H1 (cell line): ENCODE results near the gene TNNI3. TPM values are rescaled to one million over a fixed set of nuclear protein-coding genes. Genes with fewer than 3 reads are reported as not detected.
A peak's percentile ranks its signal among the peaks of the same experiment; 100 is the strongest.

Source experiments
- CTCF ChIA-PET: fragments of 300-600 bp; sonication (Branson Sonifier 250); formaldehyde crosslinking; loops from one replicate; lab custom pipeline; 2021; ENCODE audit not compliant: partially characterized antibody; lab: Charles Lee
- POLR2A ChIA-PET: fragments of 300-600 bp; sonication (Branson Sonifier 250); formaldehyde crosslinking; loops from one replicate; lab custom pipeline; 2021; ENCODE audit warnings: inconsistent platforms; ENCODE audit not compliant: partially characterized antibody; lab: Charles Lee
- DNase-seq, 2 experiments: peaks; one replicate each; pipeline versions ENCODE4 v3.0.0 to v3.0.0-alpha.2; 2010 to 2022; ENCODE audit warnings: low spot score in 2 of 2, low read depth in 1 of 2, mixed read lengths in 1 of 2
- FAIRE-seq: peaks from 2 replicates; lab custom pipeline; 2011; peaks lifted over from hg19 to GRCh38; lab: Jason Lieb, UNC
- H2AFZ ChIP-seq: 2 replicates; pipeline ENCODE4 v1.8.1; 2012; ENCODE audit warnings: low read length, inconsistent platforms
- H2AK5ac ChIP-seq: 2 replicates; pipeline ENCODE4 v1.6.1; 2013; ENCODE audit warnings: low read depth, low read length
- H2BK120ac ChIP-seq: replicated peaks from 2 replicates; pipeline ENCODE3; 2013; ENCODE audit warnings: low read depth, low read length, inconsistent platforms
- H2BK12ac ChIP-seq: 2 replicates; pipeline ENCODE4 v1.6.1; 2013; ENCODE audit warnings: low read depth, low read length
- H2BK15ac ChIP-seq: 2 replicates; pipeline ENCODE4 v1.6.1; 2013; ENCODE audit warnings: low read length
- H2BK20ac ChIP-seq: 2 replicates; pipeline ENCODE4 v1.6.1; 2013; ENCODE audit warnings: low read length
- H2BK5ac ChIP-seq: 2 replicates; pipeline ENCODE4 v1.6.1; 2013; ENCODE audit warnings: low read depth, low read length
- H3K14ac ChIP-seq: 2 replicates; pipeline ENCODE4 v1.6.1; 2013; ENCODE audit warnings: inconsistent platforms; ENCODE audit not compliant: insufficient read length
- H3K18ac ChIP-seq: 2 replicates; pipeline ENCODE4 v1.6.1; 2013; ENCODE audit warnings: low read length; ENCODE audit errors: extremely low read depth
- H3K23ac ChIP-seq: 2 replicates; pipeline ENCODE4 v1.6.1; 2013; ENCODE audit warnings: inconsistent platforms; ENCODE audit not compliant: insufficient read length
- H3K23me2 ChIP-seq: 2 replicates; pipeline ENCODE4 v1.6.1; 2013; ENCODE audit warnings: low read depth, low read length
- H3K27ac ChIP-seq: 2 replicates; pipeline ENCODE4 v1.6.1; 2011; ENCODE audit warnings: low read depth, low read length, inconsistent platforms
- H3K27me3 ChIP-seq, 4 experiments: replicated peaks in 1 of 4; 1 replicate in 1 of 4; 2 replicates in 3 of 4; pipeline versions ENCODE4 v1.6.1 to v1.8.1; 2011 to 2013; ENCODE audit warnings: low read length in 3 of 4, mild to moderate bottlenecking in 3 of 4, inconsistent platforms in 2 of 4, mixed read lengths in 2 of 4, moderate library complexity in 1 of 4; ENCODE audit not compliant: control insufficient read depth in 3 of 4, insufficient read depth in 3 of 4; ENCODE audit errors: extremely low read depth in 1 of 4
- H3K36me3 ChIP-seq, 4 experiments: 2 replicates each; pipeline versions ENCODE4 v1.6.1 to v1.8.1; 2011 to 2013; ENCODE audit warnings: mild to moderate bottlenecking in 4 of 4, low read length in 3 of 4, moderate library complexity in 2 of 4, control low read depth in 1 of 4, inconsistent platforms in 1 of 4; ENCODE audit not compliant: insufficient read depth in 4 of 4, control insufficient read depth in 2 of 4
- H3K4ac ChIP-seq: replicated peaks from 2 replicates; pipeline ENCODE3; 2013; ENCODE audit warnings: low read length, low read depth, mixed read lengths, inconsistent platforms; ENCODE audit not compliant: insufficient read length
- H3K4me1 ChIP-seq, 4 experiments: replicated peaks in 1 of 4; 1 replicate in 1 of 4; 2 replicates in 3 of 4; pipeline versions ENCODE4 v1.6.1 to v1.8.1; 2011 to 2013; ENCODE audit warnings: low read length in 3 of 4, inconsistent platforms in 2 of 4, mixed read lengths in 1 of 4; ENCODE audit not compliant: insufficient read depth in 4 of 4, control insufficient read depth in 3 of 4
- H3K4me2 ChIP-seq, 2 experiments: 2 replicates each; pipeline versions ENCODE4 v1.6.1 to v1.8.1; 2011 to 2013; ENCODE audit warnings: low read depth in 2 of 2, low read length in 2 of 2, control low read depth in 1 of 2, inconsistent platforms in 1 of 2, mild to moderate bottlenecking in 1 of 2; ENCODE audit not compliant: insufficient read depth in 1 of 2
- H3K4me3 ChIP-seq, 4 experiments: fragments of 200-600, 300-600 bp in 1 of 4; sonication (generic), shearing (Covaris generic), sonication (Bioruptor Twin) in 1 of 4; 2 replicates each; pipeline versions ENCODE4 v1.5.1 to v1.8.1; 2011 to 2016; ENCODE audit warnings: low read length in 4 of 4, low read depth in 3 of 4, control low read depth in 2 of 4, inconsistent platforms in 2 of 4, mild to moderate bottlenecking in 2 of 4, mixed read lengths in 1 of 4, moderate library complexity in 1 of 4; ENCODE audit not compliant: insufficient read depth in 2 of 4; ENCODE audit errors: extremely low read depth in 1 of 4
- H3K56ac ChIP-seq: replicated peaks from 2 replicates; pipeline ENCODE3; 2013; ENCODE audit warnings: low read depth, mild to moderate bottlenecking, mixed read lengths, low read length, inconsistent platforms; ENCODE audit not compliant: insufficient read length
- H3K79me1 ChIP-seq: 2 replicates; pipeline ENCODE4 v1.6.1; 2013; ENCODE audit warnings: low read depth, low read length, control low read depth
- H3K79me2 ChIP-seq, 2 experiments: 2 replicates each; pipeline versions ENCODE4 v1.6.1 to v1.8.1; 2012 to 2013; ENCODE audit warnings: low read length in 2 of 2, mild to moderate bottlenecking in 2 of 2, inconsistent platforms in 1 of 2; ENCODE audit not compliant: insufficient read depth in 2 of 2, control insufficient read depth in 1 of 2
- H3K9ac ChIP-seq, 4 experiments: replicated peaks in 1 of 4; 1 replicate in 1 of 4; 2 replicates in 3 of 4; pipeline versions ENCODE4 v1.6.1 to v1.8.1; 2011 to 2013; ENCODE audit warnings: low read depth in 3 of 4, low read length in 3 of 4, control low read depth in 2 of 4, mild to moderate bottlenecking in 2 of 4, moderate library complexity in 2 of 4, inconsistent platforms in 1 of 4; ENCODE audit errors: extremely low read depth in 1 of 4
- H3K9me3 ChIP-seq, 2 experiments: 2 replicates each; pipeline versions ENCODE4 v1.6.1 to v1.8.1; 2012 to 2013; ENCODE audit warnings: mild to moderate bottlenecking in 2 of 2, moderate library complexity in 2 of 2, control low read depth in 1 of 2, inconsistent platforms in 1 of 2, low read depth in 1 of 2, low read length in 1 of 2, mixed read lengths in 1 of 2; ENCODE audit not compliant: insufficient read depth in 2 of 2
- H4K20me1 ChIP-seq, 2 experiments: replicated peaks in 1 of 2; 2 replicates each; pipeline versions ENCODE3 to v1.8.1; 2011 to 2013; ENCODE audit warnings: inconsistent platforms in 2 of 2, low read length in 2 of 2, mild to moderate bottlenecking in 1 of 2; ENCODE audit not compliant: insufficient read depth in 2 of 2, control insufficient read depth in 1 of 2
- H4K5ac ChIP-seq: 2 replicates; pipeline ENCODE4 v1.6.1; 2013; ENCODE audit warnings: low read length, low read depth, mixed read lengths, inconsistent platforms; ENCODE audit not compliant: insufficient read length
- H4K8ac ChIP-seq: 2 replicates; pipeline ENCODE4 v1.8.0; 2013; ENCODE audit warnings: mild to moderate bottlenecking, moderate library complexity, low read length, inconsistent platforms; ENCODE audit not compliant: insufficient read depth; ENCODE audit errors: extremely low read depth
- H4K91ac ChIP-seq: replicated peaks from 2 replicates; pipeline ENCODE3; 2013; ENCODE audit warnings: low read length, mixed read lengths, inconsistent platforms; ENCODE audit not compliant: insufficient read length
- EGR1 ChIP-seq: IDR thresholded peaks from 2 replicates; pipeline ENCODE4 v1.6.1; 2011; ENCODE audit warnings: low read depth, low read length, borderline replicate concordance
- EP300 ChIP-seq, 2 experiments: IDR thresholded peaks; 1 replicate in 1 of 2; 2 replicates in 1 of 2; pipeline ENCODE4 v1.6.1; 2011 to 2012; ENCODE audit warnings: low read depth in 2 of 2, low read length in 2 of 2, mild to moderate bottlenecking in 2 of 2, borderline replicate concordance in 1 of 2, inconsistent platforms in 1 of 2, moderate library complexity in 1 of 2
- EZH2 ChIP-seq: fragments of 200-600 bp; sonication (generic); IDR thresholded peaks from 2 replicates; pipeline ENCODE4 v1.7.1; 2012; ENCODE audit warnings: low read depth, mild to moderate bottlenecking, moderate library complexity, low read length, inconsistent platforms; ENCODE audit not compliant: severe bottlenecking
- JUND ChIP-seq: IDR thresholded peaks from 2 replicates; pipeline ENCODE4 v1.6.1; 2011; ENCODE audit warnings: mild to moderate bottlenecking, improper control_type of control experiment, low read length
- KDM5A ChIP-seq: fragments of 200-600 bp; IDR thresholded peaks from 2 replicates; pipeline ENCODE4 v1.7.1; 2012; ENCODE audit warnings: mild to moderate bottlenecking, low read length, inconsistent platforms, mixed read lengths
- SP2 ChIP-seq: IDR thresholded peaks from 2 replicates; pipeline ENCODE4 v1.6.1; 2012; ENCODE audit warnings: mild to moderate bottlenecking, low read length, inconsistent platforms
- YY1 ChIP-seq: IDR thresholded peaks from 2 replicates; pipeline ENCODE4 v1.6.1; 2011; ENCODE audit warnings: low read depth, mild to moderate bottlenecking, low read length
- ZNF274 ChIP-seq: IDR thresholded peaks from 2 replicates; pipeline ENCODE4 v1.7.0; 2012; ENCODE audit warnings: low read length, borderline replicate concordance; ENCODE audit errors: extremely low read depth
- WGBS, 2 experiments: shearing (Covaris generic) in 1 of 2; methylation state at CpG; one replicate each; pipeline versions ENCODE4 v1.1.6 to v1.1.7; 2013 to 2015; ENCODE audit warnings: low lambda C conversion rate in 2 of 2, mixed read lengths in 2 of 2, inconsistent platforms in 1 of 2, low coverage in 1 of 2, missing lambda C conversion rate in 1 of 2; ENCODE audit not compliant: insufficient replicate concordance in 2 of 2, insufficient coverage in 1 of 2, insufficient read length in 1 of 2; ENCODE audit errors: extremely low coverage in 1 of 2, missing lambda C conversion rate in 1 of 2; 5-methylcytosine and 5-hydroxymethylcytosine counted together
- polyA plus RNA-seq, 7 experiments: library from polyadenylated mRNA; depleted of rRNA in 3 of 7; stranded (reverse) in 5 of 7; unstranded in 2 of 7; fragments of >200 nt in 5 of 7; fragments of 200-250 nt in 2 of 7; gene quantifications; 1 replicate in 5 of 7; 2 replicates in 1 of 7; 4 replicates in 1 of 7; pipeline versions ENCODE4 v1.2.1 to v1.2.3, GENCODE V29; 2011 to 2013; ENCODE audit warnings: missing spikeins in 2 of 7, mixed read lengths in 2 of 7
- total RNA-seq: library from RNA; stranded (reverse); fragmentation: NEBNext Ultra II Directional; extraction: Animal tissue kit (Norgen Biotek cat#: 25700); gene quantifications from 2 replicates; pipeline ENCODE4 v1.2.1, GENCODE V29; 2021
- TF ChIP-seq, protein P1 (sequence below): IDR thresholded peaks from 2 replicates; pipeline ENCODE4 v1.6.1; 2012; ENCODE audit warnings: inconsistent platforms

Gene TNNI3
- total and polyA plus RNA-seq, 2 of the 8 experiments (the other 6 are each of a cell fraction or from before 2014, with no cell fraction given) = 16.9 to 56.0 TPM

- Histone ChIP-seq H3K23me2 (peaks cover 10% of the 10 kb centered on the region; the same call in 1 of the 2 replicates), H3K27me3 (peaks cover 5 to 16% (median 14%) of the 10 kb centered on the region in 4 experiments; a peak in 6 of 7 replicates), H2BK5ac (peak overlapping the region; percentile 15; the same call in 1 of the 2 replicates), H4K91ac (no peak overlapping the region), H3K79me2 (no peaks in the 10 kb centered on the region), H3K4ac (no peak overlapping the region), H2AK5ac (no peak overlapping the region), H3K9me3 (no peaks in the 10 kb centered on the region), H3K14ac (no peak overlapping the region), H2BK120ac (no peak overlapping the region), H3K79me1 (peaks cover 3% of the 10 kb centered on the region; the same call in 1 of the 2 replicates), H3K4me1 (peaks cover 3 to 25% (median 9%) of the 10 kb centered on the region in 4 experiments), H3K4me2 (no peak overlapping the region), H2BK20ac (no peak overlapping the region), H3K9ac (no peak overlapping the region), H2BK12ac (no peak overlapping the region), H3K27ac (no peak overlapping the region), H3K4me3 (no peak overlapping the region), H4K8ac (no peak overlapping the region), H2AFZ (no peak overlapping the region), H4K5ac (no peak overlapping the region), H3K56ac (no peak overlapping the region)
- ChIA-PET POLR2A (interaction anchor here (1.3 to 3.2 kb wide), 3 partner anchors 10 to 12 kb away, joined by 4 to 19 read pairs (median 8); no protein-coding TSS in a partner anchor), CTCF (interaction anchor here (0.9 to 5.3 kb wide), 9 partner anchors 9 to 282 kb away, joined by 3 to 118 read pairs (median 4); partner anchors contain the start of gene DNAAF3)
- FAIRE-seq (no peak), DNase-seq (no peak)
- WGBS, 2 experiments = 94% methylated on average over 4 of the region's 4 CpGs; no CpG with 5 or more reads in 1 of the 2 experiments
- TF ChIP-seq EZH2 = no peak
- no peak for TF ChIP-seq KDM5A
- TF ChIP-seq YY1 = no peak
- TF ChIP-seq, protein P1, sequence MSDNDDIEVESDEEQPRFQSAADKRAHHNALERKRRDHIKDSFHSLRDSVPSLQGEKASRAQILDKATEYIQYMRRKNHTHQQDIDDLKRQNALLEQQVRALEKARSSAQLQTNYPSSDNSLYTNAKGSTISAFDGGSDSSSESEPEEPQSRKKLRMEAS = no peak
- no peak for TF ChIP-seq EP300 (IDR thresholded peaks at IDR 0.05; ENCODE audit: borderline replicate concordance in 1 of 2, low read depth in 2 of 2, low read length in 2 of 2)
- TF ChIP-seq EGR1 = no peak
- no peak for TF ChIP-seq JUND
- no peak for TF ChIP-seq SP2
- no peak for TF ChIP-seq ZNF274
- TF ChIP-seq, all 59 proteins: peak for 0
- H2BK15ac ChIP-seq = peak overlapping the region; percentile 24; the same call in 1 of the 2 replicates
- H4K20me1 ChIP-seq = peaks cover 0 to 1% of the 10 kb centered on the region in 2 experiments
- no peak overlapping the region for H3K18ac ChIP-seq
- peaks cover 0 to under 1% (median 0%) of the 10 kb centered on the region in 4 experiments; a peak in 1 of 8 replicates for H3K36me3 ChIP-seq
- H3K23ac ChIP-seq = no peak overlapping the region
Observed at GRCh38 chr19:55158423-55158822, 891 bp upstream of the TNNI3 start.
